ENCODE measurements around the gene CDC42. TPM values are rescaled to one million over a fixed set of nuclear protein-coding genes. Genes with fewer than 3 reads are reported as not detected.
"Not testable (repeated sequence)": the region's sequence is repeated elsewhere in the genome, so short reads cannot be mapped to it uniquely, and the experiment has no call there.

CDC42 gene
- total and polyA plus RNA-seq, 5 donors from 2014 or later, result 290 to 513 (median 376) TPM

DNA sequence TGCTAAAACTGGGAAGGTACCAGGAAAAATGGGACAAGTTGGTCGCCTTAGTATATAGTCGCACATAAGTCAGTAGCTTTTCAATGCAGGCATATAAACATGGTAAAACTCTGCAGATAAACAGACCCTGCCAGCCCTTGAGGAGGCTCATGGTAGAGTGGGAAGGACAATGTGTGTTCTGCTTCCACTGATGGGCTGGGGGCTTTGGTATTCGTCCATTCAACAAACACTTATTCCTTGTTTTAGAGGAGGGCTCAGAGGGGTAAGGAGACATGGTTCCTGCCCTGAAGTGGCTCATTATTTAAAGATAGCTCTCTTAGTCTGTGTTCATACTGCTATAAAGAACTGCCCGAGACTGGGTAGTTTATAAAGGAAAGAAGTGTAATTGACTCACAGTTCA, 39.8 kb upstream of the CDC42 start:
- H3K4me1 Mint-ChIP-seq; H3K4me3 ChIP-seq (ENCODE audit: low read depth, low read length); ATAC-seq (ENCODE audit: low read depth in 2 of 2); H3K27me3 ChIP-seq (ENCODE audit: control insufficient read depth, insufficient read depth, low read length); H3K4me1 ChIP-seq (ENCODE audit: control insufficient read depth, insufficient read depth, low read length, poor library complexity, severe bottlenecking); H3K36me3 ChIP-seq (ENCODE audit: control insufficient read depth, insufficient read depth, low read length); H3K9me3 ChIP-seq (ENCODE audit: control insufficient read depth in 2 of 2, low read length in 2 of 2); H3K27ac ChIP-seq (ENCODE audit: insufficient read depth, low read length, poor library complexity, severe bottlenecking); H3K4me3 Mint-ChIP-seq; H3K27me3 Mint-ChIP-seq; H3K27ac Mint-ChIP-seq; H3K36me3 Mint-ChIP-seq; DNase-seq; H3K9me3 Mint-ChIP-seq: not testable (repeated sequence)

DNA sequence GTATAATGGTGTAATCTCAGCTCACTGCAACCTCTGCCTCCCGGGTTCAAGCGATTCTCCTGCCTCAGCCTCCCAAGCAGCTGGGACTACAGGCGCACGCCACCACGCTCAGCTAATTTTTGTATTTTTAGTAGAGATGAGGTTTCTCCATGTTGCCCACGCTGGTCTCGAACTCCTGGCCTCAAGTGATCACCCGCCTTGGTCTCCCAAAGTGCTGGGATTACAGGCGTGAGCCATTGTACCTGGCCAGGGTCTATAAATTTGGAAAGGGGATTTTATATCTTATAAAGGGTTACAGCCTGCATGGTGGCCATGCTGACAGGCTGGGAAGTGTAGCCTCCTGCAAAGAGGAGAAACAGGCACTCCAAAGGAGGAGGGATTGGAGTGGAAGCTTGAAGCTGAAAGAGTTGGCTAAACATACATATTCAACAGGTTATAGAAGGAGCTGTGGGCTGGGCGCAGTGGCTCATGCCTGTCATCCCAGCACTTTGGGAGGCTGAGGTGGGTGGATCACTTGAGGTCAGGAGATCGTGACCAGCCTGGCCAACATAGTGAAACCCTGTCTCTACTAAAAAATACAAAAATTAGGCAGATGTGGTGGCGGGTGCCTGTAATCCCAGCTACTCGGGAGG, 37.8 kb upstream of the CDC42 start:
- not testable (repeated sequence) for H3K36me3 ChIP-seq (ENCODE audit: control insufficient read depth, insufficient read depth, low read length); DNase-seq; H3K27me3 Mint-ChIP-seq; H3K27ac ChIP-seq (ENCODE audit: insufficient read depth, low read length, poor library complexity, severe bottlenecking); H3K9me3 ChIP-seq (ENCODE audit: control insufficient read depth in 2 of 2, low read length in 2 of 2); H3K27me3 ChIP-seq (ENCODE audit: control insufficient read depth, insufficient read depth, low read length); ATAC-seq (ENCODE audit: low read depth in 2 of 2); H3K36me3 Mint-ChIP-seq; H3K27ac Mint-ChIP-seq; H3K4me3 Mint-ChIP-seq; H3K4me3 ChIP-seq (ENCODE audit: low read depth, low read length); H3K9me3 Mint-ChIP-seq
- peaks cover 11 to 15% (median 12%) of the 10 kb centered on the region in 4 donors for H3K4me1 Mint-ChIP-seq
- peaks cover 14% of the 10 kb centered on the region for H3K4me1 ChIP-seq (ENCODE audit: control insufficient read depth, insufficient read depth, low read length, poor library complexity, severe bottlenecking)

DNA sequence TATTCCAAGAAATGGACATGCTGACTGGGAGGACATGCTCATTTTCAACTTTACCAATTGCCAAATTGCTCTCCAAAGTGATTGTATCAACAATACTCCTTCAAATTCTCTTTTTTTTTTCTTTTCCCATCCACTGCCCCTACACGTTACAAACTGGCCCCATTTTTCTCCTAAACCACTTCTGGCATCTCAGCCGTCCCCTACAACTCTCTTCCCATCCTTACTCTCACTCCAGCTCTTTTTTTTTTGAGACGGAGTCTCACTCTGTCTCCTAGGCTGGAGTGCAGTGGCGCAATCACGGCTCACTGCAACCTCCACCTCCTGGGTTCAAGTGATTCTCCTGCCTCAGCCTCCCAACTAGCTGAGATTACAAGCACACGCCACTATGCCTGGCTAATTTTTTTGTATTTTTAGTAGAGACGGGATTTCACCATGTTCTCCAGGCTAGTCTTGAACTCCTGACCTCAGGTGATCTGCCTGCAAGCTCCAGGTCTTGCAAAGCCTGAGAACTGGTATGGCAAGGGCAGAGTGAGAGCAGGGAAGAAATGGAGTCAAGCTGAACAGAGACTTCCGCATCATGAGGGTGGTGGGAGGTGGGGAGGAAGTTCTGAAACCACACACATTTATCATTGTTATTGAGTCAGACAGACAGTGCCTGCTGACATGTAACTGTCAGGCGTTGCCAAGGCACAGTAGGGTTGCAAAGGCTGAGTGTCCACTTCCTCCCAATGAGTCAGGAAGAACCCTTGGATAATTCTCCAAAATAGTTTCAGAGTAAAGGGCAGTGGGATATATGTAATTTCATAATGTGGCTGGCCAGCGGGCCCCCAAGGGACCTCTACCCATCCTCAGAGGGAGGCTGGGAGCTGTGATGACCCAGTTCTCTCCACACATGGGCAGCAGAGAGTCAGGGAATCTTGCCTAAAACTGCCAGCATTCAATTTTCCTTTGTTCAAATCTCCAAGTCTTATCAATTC, 33.6 kb upstream of the CDC42 start:
- H3K4me1 Mint-ChIP-seq, result peaks cover 16 to 32% (median 20%) of the 10 kb centered on the region in 4 donors
- peak overlapping the region; percentile 1 to 59 (median 34) for H3K4me3 Mint-ChIP-seq
- peaks cover 5% of the 10 kb centered on the region for H3K27me3 Mint-ChIP-seq
- H3K9me3 Mint-ChIP-seq, result no peaks in the 10 kb centered on the region
- H3K9me3 ChIP-seq (ENCODE audit: control insufficient read depth in 2 of 2, low read length in 2 of 2), result no peaks in the 10 kb centered on the region
- H3K36me3 ChIP-seq (ENCODE audit: control insufficient read depth, insufficient read depth, low read length), result no peaks in the 10 kb centered on the region
- peak overlapping the region; percentile 59 for H3K4me3 ChIP-seq (ENCODE audit: low read depth, low read length)
- ATAC-seq (ENCODE audit: low read depth in 2 of 2) (peak; percentile 98 to 99), DNase-seq (peak; percentile 41 to 94 (median 57))
- no peaks in the 10 kb centered on the region for H3K36me3 Mint-ChIP-seq
- no peaks in the 10 kb centered on the region for H3K27me3 ChIP-seq (ENCODE audit: control insufficient read depth, insufficient read depth, low read length)
- H3K4me1 ChIP-seq (ENCODE audit: control insufficient read depth, insufficient read depth, low read length, poor library complexity, severe bottlenecking), result peaks cover 28% of the 10 kb centered on the region
- H3K27ac ChIP-seq (ENCODE audit: insufficient read depth, low read length, poor library complexity, severe bottlenecking), result peak overlapping the region; percentile 75
- peak overlapping the region; percentile 86 to 100 (median 91) for H3K27ac Mint-ChIP-seq

DNA sequence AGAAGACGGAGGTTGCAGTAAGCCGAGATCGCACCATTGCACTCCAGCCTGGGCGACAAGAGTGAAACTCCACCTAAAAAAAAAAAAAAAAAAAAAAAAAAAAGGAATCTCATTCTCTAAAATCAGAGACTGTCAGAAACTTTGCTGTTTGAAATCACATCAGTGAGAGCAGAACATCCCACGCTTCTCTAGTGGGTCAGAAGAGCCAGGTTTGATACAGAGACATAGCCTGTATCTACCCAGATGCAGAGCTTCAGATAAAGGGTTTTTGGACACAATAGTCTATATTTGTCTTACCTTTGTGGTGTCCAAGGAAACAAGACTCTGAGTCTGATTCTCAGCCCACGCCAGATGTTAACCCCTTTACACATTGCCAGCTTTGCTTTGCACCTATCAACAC, 31.4 kb upstream of the CDC42 start:
- DNase-seq (no peak), ATAC-seq (ENCODE audit: low read depth in 2 of 2) (no peak)
- Mint-ChIP-seq H3K9me3 (no peaks in the 10 kb centered on the region), H3K4me1 (peaks cover 16 to 49% (median 33%) of the 10 kb centered on the region in 4 donors), H3K27ac (peak overlapping the region in 1 of 3 donors; percentile 63), H3K36me3 (peaks cover 4% of the 10 kb centered on the region), H3K4me3 (no peak overlapping the region), H3K27me3 (peaks cover 10% of the 10 kb centered on the region)
- no peaks in the 10 kb centered on the region for H3K27me3 ChIP-seq (ENCODE audit: control insufficient read depth, insufficient read depth, low read length)
- H3K27ac ChIP-seq (ENCODE audit: insufficient read depth, low read length, poor library complexity, severe bottlenecking), result no peak overlapping the region
- no peaks in the 10 kb centered on the region for H3K9me3 ChIP-seq (ENCODE audit: control insufficient read depth in 2 of 2, low read length in 2 of 2)
- H3K4me1 ChIP-seq (ENCODE audit: control insufficient read depth, insufficient read depth, low read length, poor library complexity, severe bottlenecking), result peaks cover 43% of the 10 kb centered on the region
- H3K4me3 ChIP-seq (ENCODE audit: low read depth, low read length), result no peak overlapping the region
- no peaks in the 10 kb centered on the region for H3K36me3 ChIP-seq (ENCODE audit: control insufficient read depth, insufficient read depth, low read length)

DNA sequence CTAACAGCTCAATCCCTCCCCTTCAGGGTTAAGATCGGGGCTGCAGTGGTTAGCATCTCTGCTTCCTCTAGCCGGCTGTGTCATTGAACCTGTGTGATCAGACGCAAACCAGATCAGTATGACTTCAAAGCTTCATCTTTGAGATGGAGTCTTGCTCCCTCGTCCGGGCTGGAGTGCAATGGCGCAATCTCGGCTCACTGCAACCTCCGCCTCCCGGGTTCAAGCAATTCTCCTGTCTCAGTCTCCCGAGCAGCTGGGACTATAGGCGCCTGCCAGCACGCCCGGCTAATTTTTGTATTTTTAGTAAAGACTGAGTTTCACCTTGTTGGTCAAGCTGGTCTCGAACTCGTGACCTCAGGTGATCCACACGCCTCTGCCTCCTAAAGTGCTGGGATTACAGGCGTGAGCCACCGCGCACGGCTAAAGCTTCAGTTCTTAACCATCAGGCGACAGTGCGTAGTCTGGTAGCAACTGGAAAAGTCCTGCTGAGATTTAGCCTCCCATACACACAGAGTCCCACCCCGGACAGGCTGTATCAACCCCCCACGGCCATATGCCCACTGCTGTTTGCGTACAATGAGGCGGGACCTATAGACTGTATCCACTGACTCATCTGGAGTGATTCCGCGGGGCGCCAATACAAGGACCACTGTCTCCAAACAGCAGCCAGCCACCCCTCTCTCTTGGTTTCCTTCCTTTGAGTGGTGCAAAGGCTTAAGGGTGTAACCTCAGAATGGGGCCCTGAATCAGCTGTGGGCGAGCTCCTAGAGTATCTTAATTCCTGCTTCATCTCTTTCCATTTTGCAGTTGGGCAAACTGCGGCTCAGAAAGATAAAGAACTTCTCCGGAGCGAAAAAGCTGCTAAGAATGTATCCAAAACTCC, 27.8 kb upstream of the CDC42 start:
- Histone ChIP-seq H3K4me3 (ENCODE audit: low read depth, low read length) (peak overlapping the region; percentile 92), H3K9me3 (ENCODE audit: control insufficient read depth in 2 of 2, low read length in 2 of 2) (no peaks in the 10 kb centered on the region), H3K4me1 (ENCODE audit: control insufficient read depth, insufficient read depth, low read length, poor library complexity, severe bottlenecking) (peaks cover 40% of the 10 kb centered on the region), H3K36me3 (ENCODE audit: control insufficient read depth, insufficient read depth, low read length) (no peaks in the 10 kb centered on the region), H3K27me3 (ENCODE audit: control insufficient read depth, insufficient read depth, low read length) (no peaks in the 10 kb centered on the region), H3K27ac (ENCODE audit: insufficient read depth, low read length, poor library complexity, severe bottlenecking) (peak overlapping the region; percentile 100)
- Mint-ChIP-seq H3K36me3 (peaks cover 4% of the 10 kb centered on the region), H3K9me3 (no peaks in the 10 kb centered on the region), H3K27ac (peak overlapping the region; percentile 96 to 100 (median 99)), H3K4me1 (peaks cover 10 to 60% (median 35%) of the 10 kb centered on the region in 4 donors), H3K4me3 (peak overlapping the region; percentile 91 to 99 (median 98)), H3K27me3 (peaks cover 5% of the 10 kb centered on the region)
- ATAC-seq (ENCODE audit: low read depth in 2 of 2) (peak; percentile 63 to 65), DNase-seq (peak; percentile 71 to 89 (median 88))

DNA sequence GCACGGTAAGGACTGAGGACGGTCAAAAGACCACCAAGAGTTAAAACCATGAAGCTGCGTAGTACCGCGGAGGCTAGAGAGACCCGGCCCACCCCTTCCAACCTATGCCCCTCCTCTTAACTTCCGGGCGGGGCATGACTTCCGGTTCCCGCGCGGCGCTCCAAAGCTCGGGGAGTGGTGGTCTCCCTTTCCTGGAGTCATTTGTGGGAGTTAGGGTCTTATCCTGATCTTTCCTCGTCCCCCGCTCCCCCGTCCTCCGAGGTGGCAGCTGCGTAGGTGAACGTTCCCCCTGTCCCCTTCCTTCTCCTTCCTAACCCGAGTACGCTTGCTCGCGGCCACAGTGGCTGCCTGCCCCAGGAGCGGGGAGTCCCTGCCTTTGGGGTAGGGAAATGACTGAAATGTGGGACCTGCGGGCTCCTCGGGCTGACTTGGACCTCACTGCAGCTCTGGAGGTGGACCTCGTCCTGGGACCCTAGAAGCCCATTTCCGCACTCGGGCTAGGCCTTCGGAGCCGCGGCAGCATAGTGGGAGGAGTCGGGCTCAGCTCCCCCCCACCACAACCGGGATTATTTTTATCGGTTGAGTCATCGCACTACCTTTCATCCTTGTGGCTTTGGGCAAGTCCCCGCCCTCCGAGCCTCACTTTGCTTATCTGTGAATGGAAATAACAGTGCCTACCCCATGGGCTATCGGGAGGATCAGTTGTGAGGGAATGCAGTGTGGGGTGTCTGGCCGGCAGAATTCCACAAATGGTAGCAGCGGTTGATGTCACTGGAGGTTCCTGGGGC, 26.9 kb upstream of the CDC42 start:
- Mint-ChIP-seq H3K27me3 (peaks cover 5% of the 10 kb centered on the region), H3K36me3 (peaks cover 4% of the 10 kb centered on the region), H3K4me1 (peaks cover 10 to 65% (median 40%) of the 10 kb centered on the region in 4 donors), H3K9me3 (no peaks in the 10 kb centered on the region), H3K27ac (peak overlapping the region; percentile 96 to 100 (median 99)), H3K4me3 (peak overlapping the region; percentile 91 to 99 (median 98))
- H3K27me3 ChIP-seq (ENCODE audit: control insufficient read depth, insufficient read depth, low read length), result no peaks in the 10 kb centered on the region
- H3K4me1 ChIP-seq (ENCODE audit: control insufficient read depth, insufficient read depth, low read length, poor library complexity, severe bottlenecking), result peaks cover 37% of the 10 kb centered on the region
- H3K9me3 ChIP-seq (ENCODE audit: control insufficient read depth in 2 of 2, low read length in 2 of 2), result no peaks in the 10 kb centered on the region
- H3K4me3 ChIP-seq (ENCODE audit: low read depth, low read length), result peak overlapping the region; percentile 92
- ATAC-seq (ENCODE audit: low read depth in 2 of 2) (peak; percentile 77 to 83), DNase-seq (peak; percentile 82 to 95 (median 89))
- H3K36me3 ChIP-seq (ENCODE audit: control insufficient read depth, insufficient read depth, low read length), result no peaks in the 10 kb centered on the region
- H3K27ac ChIP-seq (ENCODE audit: insufficient read depth, low read length, poor library complexity, severe bottlenecking), result peak overlapping the region; percentile 100

Data from CD4-positive, CD25-positive, alpha-beta regulatory T cell (primary cell).